Ascending aorta (tissue), 2 donors: Measurements from ENCODE around the gene CD48. TPM values are rescaled to one million over a fixed set of nuclear protein-coding genes. Genes with fewer than 3 reads are reported as not detected.

ENCODE experiments used
- DNase-seq, 2 donors: peaks; one replicate each; pipeline ENCODE4 v3.0.0-alpha.2; 2019; ENCODE audit warnings: low spot score in 2 of 2
- H3K27ac ChIP-seq, 2 donors: fragments of 200-600 bp; sonication (generic); one replicate each; pipeline ENCODE4 v1.5.1; 2016 to 2017; ENCODE audit warnings: mild to moderate bottlenecking in 1 of 2
- H3K27me3 ChIP-seq: fragments of 200-600 bp; sonication (generic); one replicate; pipeline ENCODE4 v1.5.1; 2017
- H3K36me3 ChIP-seq, 2 donors: fragments of 200-600 bp; sonication (generic); one replicate each; pipeline ENCODE4 v1.5.1; 2016
- H3K4me1 ChIP-seq, 2 donors: fragments of 200-600 bp; sonication (generic); one replicate each; pipeline ENCODE4 v1.5.1; 2016 to 2017; ENCODE audit warnings: mild to moderate bottlenecking in 1 of 2
- H3K4me3 ChIP-seq, 2 donors: fragments of 200-600 bp; sonication (generic); one replicate each; pipeline ENCODE4 v1.5.1; 2016 to 2017; ENCODE audit warnings: mild to moderate bottlenecking in 1 of 2
- H3K9me3 ChIP-seq, 2 donors: fragments of 200-600 bp; sonication (generic); one replicate each; pipeline ENCODE4 v1.5.1; 2016
- CTCF ChIP-seq, 3 experiments: fragments of 200-600 bp in 2 of 3; fragments of 450-650 bp in 1 of 3; sonication (generic) in 2 of 3; IDR thresholded peaks; one replicate each; pipeline ENCODE4 v1.5.1; 2016 to 2019; ENCODE audit warnings: antibody characterized with exemption in 3 of 3, mild to moderate bottlenecking in 1 of 3, moderate library complexity in 1 of 3
- intact Hi-C: fragments of 100-400 bp; cut with DNase I; formaldehyde crosslinking; loops from one replicate; pipeline ENCODE4 v1.15.1; 2023
- total RNA-seq: library from RNA; depleted of rRNA; stranded (reverse); fragments of >200 nt; gene quantifications from one replicate; pipeline ENCODE4 v1.1.0, GENCODE V29; 2016

CD48 gene
- total RNA-seq, 1 donor from 2014 or later = not detected

- H3K4me3 ChIP-seq = peak overlapping the region in 1 of 2 donors; percentile 28
- H3K4me1 ChIP-seq = no peaks in the 10 kb centered on the region
- no peak for TF ChIP-seq CTCF (IDR thresholded peaks at IDR 0.05)
- no peaks in the 10 kb centered on the region for H3K9me3 ChIP-seq
- intact Hi-C loops = no loop called here
- H3K27ac ChIP-seq = no peak overlapping the region
- H3K36me3 ChIP-seq = no peaks in the 10 kb centered on the region
- H3K27me3 ChIP-seq = no peaks in the 10 kb centered on the region
- DNase-seq = no peak
Observed at GRCh38 chr1:160711276-160711601, 383 bp downstream of the CD48 start.

GRCh38 chr1:160710517-160711252 lies 937 bp downstream of the CD48 start:
- intact Hi-C loops = no loop called here
- H3K27ac ChIP-seq = no peak overlapping the region
- no peaks in the 10 kb centered on the region for H3K9me3 ChIP-seq
- no peaks in the 10 kb centered on the region for H3K4me1 ChIP-seq
- DNase-seq = no peak
- no peaks in the 10 kb centered on the region for H3K36me3 ChIP-seq
- H3K27me3 ChIP-seq = no peaks in the 10 kb centered on the region
- no peak overlapping the region for H3K4me3 ChIP-seq
- TF ChIP-seq CTCF (IDR thresholded peaks at IDR 0.05) = no peak

GRCh38 chr1:160709715-160710114 lies 1.9 kb downstream of the CD48 start:
- no peak for TF ChIP-seq CTCF (IDR thresholded peaks at IDR 0.05)
- H3K9me3 ChIP-seq = no peaks in the 10 kb centered on the region
- intact Hi-C loops = no loop called here
- no peaks in the 10 kb centered on the region for H3K36me3 ChIP-seq
- H3K4me1 ChIP-seq = no peaks in the 10 kb centered on the region
- no peak overlapping the region for H3K4me3 ChIP-seq
- DNase-seq = no peak
- no peaks in the 10 kb centered on the region for H3K27me3 ChIP-seq
- H3K27ac ChIP-seq = no peak overlapping the region

- Histone ChIP-seq H3K27ac (no peak overlapping the region), H3K9me3 (no peaks in the 10 kb centered on the region), H3K36me3 (no peaks in the 10 kb centered on the region), H3K4me3 (no peak overlapping the region), H3K4me1 (no peaks in the 10 kb centered on the region), H3K27me3 (no peaks in the 10 kb centered on the region)
- DNase-seq = no peak
- intact Hi-C loops = no loop called here
- no peak for TF ChIP-seq CTCF (IDR thresholded peaks at IDR 0.05)
Observed at GRCh38 chr1:160708801-160709200, 2.8 kb downstream of the CD48 start.

- Histone ChIP-seq H3K4me1 (no peaks in the 10 kb centered on the region), H3K9me3 (no peaks in the 10 kb centered on the region), H3K27ac (no peak overlapping the region), H3K27me3 (no peaks in the 10 kb centered on the region), H3K4me3 (no peak overlapping the region), H3K36me3 (no peaks in the 10 kb centered on the region)
- TF ChIP-seq CTCF (IDR thresholded peaks at IDR 0.05) = no peak
- intact Hi-C loops = no loop called here
- DNase-seq = no peak
Observed at GRCh38 chr1:160708118-160708517, 3.5 kb downstream of the CD48 start.
